ENCODE data around the gene CST3. TPM values are rescaled to one million over a fixed set of nuclear protein-coding genes. Genes with fewer than 3 reads are reported as not detected.

The CST3 gene
- total RNA-seq, 1 experiment from 2014 or later: 181 TPM

- Histone ChIP-seq H3K4me1 (ENCODE audit: control insufficient read depth in 1 of 2, insufficient read depth in 2 of 2, low read length in 2 of 2) (no peaks in the 10 kb centered on the region), H3K4me3 (replicated peaks in 1 of 2; ENCODE audit: low read depth in 1 of 2, low read length in 2 of 2) (no peak overlapping the region), H3K9ac (ENCODE audit: low read length) (no peak overlapping the region), H3K4me2 (ENCODE audit: low read length) (no peak overlapping the region), H3K36me3 (ENCODE audit: control insufficient read depth in 1 of 2, insufficient read depth in 2 of 2, low read length in 2 of 2) (no peaks in the 10 kb centered on the region), H2AFZ (ENCODE audit: low read depth, low read length, poor library complexity, severe bottlenecking) (no peak overlapping the region), H3K9me2 (ENCODE audit: insufficient read depth) (no peaks in the 10 kb centered on the region), H3K79me2 (ENCODE audit: insufficient read depth, low read length) (no peaks in the 10 kb centered on the region), H4K20me1 (ENCODE audit: insufficient read depth) (no peaks in the 10 kb centered on the region), H3K27ac (ENCODE audit: low read depth, low read length) (no peak overlapping the region), H3K9me3 (ENCODE audit: control insufficient read depth in 1 of 2, insufficient read depth in 1 of 2, low read depth in 1 of 2, low read length in 2 of 2) (no peaks in the 10 kb centered on the region), H3K27me3 (ENCODE audit: insufficient read depth, low read length) (0 out of 2 replicates have a peak, but pooled peaks cover 4% of the 10 kb centered on the region)
- BruUV-seq (replicated peaks): no TSS peak
- TF ChIP-seq EZH2phosphoT487 (IDR thresholded peaks at IDR 0.05; ENCODE audit: borderline replicate concordance) (no peak), JUND (IDR thresholded peaks at IDR 0.05) (no peak), CBX3 (IDR thresholded peaks at IDR 0.05; ENCODE audit: low read depth) (no peak), TCF7L2 (IDR thresholded peaks at IDR 0.05; ENCODE audit: borderline replicate concordance, extremely low read depth, insufficient read depth, insufficient read length) (no peak), ELF1 (IDR thresholded peaks at IDR 0.05; ENCODE audit: borderline replicate concordance, low read depth) (no peak)
- CTCF ChIA-PET: no interaction called here
- RAD21 ChIA-PET (ENCODE audit: low non-redundant PET in 1 of 2, low total read pairs in 2 of 2, uncharacterized antibody in 2 of 2, unreplicated experiment in 2 of 2): no interaction called here
- POLR2A ChIA-PET: no interaction called here
- ATAC-seq (no peak), DNase-seq (ENCODE audit: low read depth, low spot score) (no peak)
- intact Hi-C loops (cut with micrococcal nuclease): no loop called here
Observed at GRCh38 chr20:23684261-23684660, 46.5 kb upstream of the CST3 start.

- BruUV-seq (replicated peaks): no TSS peak
- TF ChIP-seq TCF7L2 (IDR thresholded peaks at IDR 0.05; ENCODE audit: borderline replicate concordance, extremely low read depth, insufficient read depth, insufficient read length) (no peak), EGR1 (IDR thresholded peaks at IDR 0.05; ENCODE audit: low read depth) (no peak), SRF (IDR thresholded peaks at IDR 0.05; ENCODE audit: low read depth) (no peak), ELF1 (IDR thresholded peaks at IDR 0.05; ENCODE audit: borderline replicate concordance, low read depth) (no peak), RAD21 (IDR thresholded peaks at IDR 0.05; ENCODE audit: low read depth) (no peak), POLR2A (IDR thresholded peaks at IDR 0.05; ENCODE audit: borderline replicate concordance, extremely low read depth, insufficient read depth, insufficient read length) (no peak), CEBPB (IDR thresholded peaks at IDR 0.05; ENCODE audit: low read depth) (no peak)
- Histone ChIP-seq H3K4me3 (replicated peaks in 1 of 2; ENCODE audit: low read depth in 1 of 2, low read length in 2 of 2) (no peak overlapping the region), H3K9me3 (ENCODE audit: control insufficient read depth in 1 of 2, insufficient read depth in 1 of 2, low read depth in 1 of 2, low read length in 2 of 2) (no peaks in the 10 kb centered on the region), H2AFZ (ENCODE audit: low read depth, low read length, poor library complexity, severe bottlenecking) (no peak overlapping the region), H3K79me2 (ENCODE audit: insufficient read depth, low read length) (no peaks in the 10 kb centered on the region), H3K9ac (ENCODE audit: low read length) (no peak overlapping the region), H4K20me1 (ENCODE audit: insufficient read depth) (no peaks in the 10 kb centered on the region), H3K9me2 (ENCODE audit: insufficient read depth) (no peaks in the 10 kb centered on the region), H3K27ac (ENCODE audit: low read depth, low read length) (no peak overlapping the region), H3K4me2 (ENCODE audit: low read length) (no peak overlapping the region), H3K36me3 (ENCODE audit: control insufficient read depth in 1 of 2, insufficient read depth in 2 of 2, low read length in 2 of 2) (no peaks in the 10 kb centered on the region), H3K4me1 (ENCODE audit: control insufficient read depth in 1 of 2, insufficient read depth in 2 of 2, low read length in 2 of 2) (no peaks in the 10 kb centered on the region), H3K27me3 (ENCODE audit: insufficient read depth, low read length) (peaks cover 4% of the 10 kb centered on the region; the same call in 1 of the 2 replicates)
- ChIA-PET POLR2A (no interaction called here), CTCF (no interaction called here), RAD21 (ENCODE audit: low non-redundant PET in 1 of 2, low total read pairs in 2 of 2, uncharacterized antibody in 2 of 2, unreplicated experiment in 2 of 2) (no interaction called here)
- intact Hi-C loops (cut with micrococcal nuclease): no loop called here
- ATAC-seq (no peak), DNase-seq (ENCODE audit: low read depth, low spot score) (no peak)
Observed at GRCh38 chr20:23683807-23684206, 46.1 kb upstream of the CST3 start.

Measured in HCT116 (cell line).